Neural crest cell (in vitro differentiated cells): ENCODE measurements around the gene PRICKLE4. TPM values are rescaled to one million over a fixed set of nuclear protein-coding genes. Genes with fewer than 3 reads are reported as not detected.

Experiments
- DNase-seq: peaks from one replicate; pipeline ENCODE4 v3.0.0; 2021; ENCODE audit warnings: low read depth, mixed read lengths, low spot score
- H3K27ac Mint-ChIP-seq: one replicate; pipeline ENCODE4 v1.8.0; 2021; ENCODE audit warnings: mild to moderate bottlenecking, mixed read lengths; ENCODE audit not compliant: unreplicated experiment
- H3K27me3 Mint-ChIP-seq: 2 replicates; pipeline ENCODE4 v1.8.0; 2021; ENCODE audit warnings: low read depth, mild to moderate bottlenecking, mixed read lengths
- H3K36me3 Mint-ChIP-seq: 2 replicates; pipeline ENCODE4 v1.8.0; 2021; ENCODE audit warnings: low read depth, mild to moderate bottlenecking, mixed read lengths
- H3K4me1 Mint-ChIP-seq: 2 replicates; pipeline ENCODE4 v1.8.0; 2021; ENCODE audit warnings: mixed read lengths
- H3K4me3 Mint-ChIP-seq: one replicate; pipeline ENCODE4 v1.8.0; 2021; ENCODE audit warnings: mild to moderate bottlenecking, mixed read lengths
- H3K9me3 Mint-ChIP-seq: 2 replicates; pipeline ENCODE4 v1.8.0; 2021; ENCODE audit warnings: mixed read lengths
- CTCF ChIP-seq: fragments of 200-600 bp; sonication (generic); conservative IDR thresholded peaks from 2 replicates; pipeline ENCODE4 v1.5.0; 2021; ENCODE audit warnings: antibody characterized with exemption, mild to moderate bottlenecking
- total RNA-seq: library from RNA; stranded (reverse); gene quantifications from 2 replicates; pipeline ENCODE4 v1.2.1, GENCODE V29; 2021

The PRICKLE4 gene
- total RNA-seq, 1 donor from 2014 or later = 4.1 TPM

GRCh38 chr6:41748542-41748941 lies 32.0 kb upstream of the PRICKLE4 start:
- Mint-ChIP-seq H3K9me3 (no peaks in the 10 kb centered on the region), H3K27me3 (peaks cover 2% of the 10 kb centered on the region), H3K4me1 (no peaks in the 10 kb centered on the region), H3K4me3 (no peak overlapping the region), H3K36me3 (no peaks in the 10 kb centered on the region), H3K27ac (no peak overlapping the region)
- DNase-seq = no peak
- no peak for TF ChIP-seq CTCF

GRCh38 chr6:41750374-41750773 lies 30.2 kb upstream of the PRICKLE4 start:
- peaks cover 9% of the 10 kb centered on the region for H3K27me3 Mint-ChIP-seq
- no peak for DNase-seq
- H3K4me3 Mint-ChIP-seq = no peak overlapping the region
- no peak for TF ChIP-seq CTCF
- H3K9me3 Mint-ChIP-seq = no peaks in the 10 kb centered on the region
- no peak overlapping the region for H3K27ac Mint-ChIP-seq
- no peaks in the 10 kb centered on the region for H3K4me1 Mint-ChIP-seq
- H3K36me3 Mint-ChIP-seq = no peaks in the 10 kb centered on the region

GRCh38 chr6:41755895-41756294 lies 24.7 kb upstream of the PRICKLE4 start:
- no peak for TF ChIP-seq CTCF
- H3K36me3 Mint-ChIP-seq = no peaks in the 10 kb centered on the region
- no peaks in the 10 kb centered on the region for H3K4me1 Mint-ChIP-seq
- DNase-seq = no peak
- H3K27ac Mint-ChIP-seq = no peak overlapping the region
- no peaks in the 10 kb centered on the region for H3K9me3 Mint-ChIP-seq
- H3K27me3 Mint-ChIP-seq = peaks cover 11% of the 10 kb centered on the region
- no peak overlapping the region for H3K4me3 Mint-ChIP-seq

GRCh38 chr6:41756354-41756753 lies 24.2 kb upstream of the PRICKLE4 start:
- H3K27ac Mint-ChIP-seq = no peak overlapping the region
- no peak for DNase-seq
- peaks cover 12% of the 10 kb centered on the region for H3K27me3 Mint-ChIP-seq
- H3K4me3 Mint-ChIP-seq = no peak overlapping the region
- no peaks in the 10 kb centered on the region for H3K4me1 Mint-ChIP-seq
- no peaks in the 10 kb centered on the region for H3K9me3 Mint-ChIP-seq
- no peak for TF ChIP-seq CTCF
- H3K36me3 Mint-ChIP-seq = no peaks in the 10 kb centered on the region

GRCh38 chr6:41757271-41757670 lies 23.3 kb upstream of the PRICKLE4 start:
- H3K36me3 Mint-ChIP-seq = no peaks in the 10 kb centered on the region
- H3K9me3 Mint-ChIP-seq = no peaks in the 10 kb centered on the region
- no peaks in the 10 kb centered on the region for H3K4me1 Mint-ChIP-seq
- H3K27me3 Mint-ChIP-seq = peaks cover 14% of the 10 kb centered on the region
- H3K4me3 Mint-ChIP-seq = no peak overlapping the region
- no peak for TF ChIP-seq CTCF
- DNase-seq = no peak
- H3K27ac Mint-ChIP-seq = no peak overlapping the region
